Activated B cell treated with CpG ODN at 0.5 μM for 24 hours (primary cell): ENCODE results near the gene WASHC3. TPM values are rescaled to one million over a fixed set of nuclear protein-coding genes. Genes with fewer than 3 reads are reported as not detected.

Source experiments
- ATAC-seq: fragments of 200-7000 bp; cut with Tn5 transposase; one replicate; pipeline ENCODE4 v1.10.0; 2021; ENCODE audit warnings: low read depth, mild to moderate bottlenecking, moderate library complexity
- CTCF ChIA-PET: fragments of 350-600 bp; sonication (Branson Sonifier 250); formaldehyde crosslinking; loops from one replicate; lab custom pipeline; 2021; ENCODE audit warnings: antibody characterized with exemption; lab: Charles Lee
- POLR2A ChIA-PET: fragments of 350-600 bp; sonication (Branson Sonifier 250); formaldehyde crosslinking; loops from one replicate; lab custom pipeline; 2021; ENCODE audit warnings: antibody characterized with exemption; lab: Charles Lee
- DNase-seq: peaks from one replicate; pipeline ENCODE4 v3.0.0; 2022
- H3K27ac Mint-ChIP-seq: one replicate; pipeline ENCODE4 v1.8.0; 2020; ENCODE audit warnings: mixed read lengths
- H3K27me3 Mint-ChIP-seq: one replicate; pipeline ENCODE4 v1.8.0; 2021; ENCODE audit warnings: mixed read lengths
- H3K36me3 Mint-ChIP-seq: one replicate; pipeline ENCODE4 v1.8.0; 2021; ENCODE audit warnings: low read depth, mixed read lengths
- H3K4me1 Mint-ChIP-seq: one replicate; pipeline ENCODE4 v1.8.0; 2021; ENCODE audit warnings: mixed read lengths
- H3K4me3 Mint-ChIP-seq: one replicate; pipeline ENCODE4 v1.8.0; 2020; ENCODE audit warnings: mild to moderate bottlenecking, mixed read lengths
- H3K9me3 Mint-ChIP-seq: one replicate; pipeline ENCODE4 v1.8.0; 2020; ENCODE audit warnings: mixed read lengths
- intact Hi-C: fragments of 100-400 bp; cut with micrococcal nuclease; formaldehyde crosslinking; loops from one replicate; pipeline ENCODE4 v1.15.1; 2024
- total RNA-seq: library from RNA; stranded (reverse); gene quantifications from 2 replicates; pipeline ENCODE4 v1.2.3, GENCODE V29; 2022
- TF ChIP-seq, protein P1 (sequence below): fragments of 200-600 bp; IDR thresholded peaks from one replicate; pipeline ENCODE4 v1.8.0; 2022; ENCODE audit warnings: antibody characterized with exemption, mild to moderate bottlenecking

The WASHC3 gene
- total RNA-seq, 1 donor from 2014 or later, result 50.6 TPM

- Mint-ChIP-seq H3K4me3 (no peak overlapping the region), H3K9me3 (no peaks in the 10 kb centered on the region), H3K4me1 (no peaks in the 10 kb centered on the region), H3K27ac (no peak overlapping the region), H3K27me3 (no peaks in the 10 kb centered on the region), H3K36me3 (peaks cover 55% of the 10 kb centered on the region)
- intact Hi-C loops, result no loop called here
- ChIA-PET CTCF (no interaction called here), POLR2A (no interaction called here)
- DNase-seq (no peak), ATAC-seq (no peak)
- TF ChIP-seq, protein P1, sequence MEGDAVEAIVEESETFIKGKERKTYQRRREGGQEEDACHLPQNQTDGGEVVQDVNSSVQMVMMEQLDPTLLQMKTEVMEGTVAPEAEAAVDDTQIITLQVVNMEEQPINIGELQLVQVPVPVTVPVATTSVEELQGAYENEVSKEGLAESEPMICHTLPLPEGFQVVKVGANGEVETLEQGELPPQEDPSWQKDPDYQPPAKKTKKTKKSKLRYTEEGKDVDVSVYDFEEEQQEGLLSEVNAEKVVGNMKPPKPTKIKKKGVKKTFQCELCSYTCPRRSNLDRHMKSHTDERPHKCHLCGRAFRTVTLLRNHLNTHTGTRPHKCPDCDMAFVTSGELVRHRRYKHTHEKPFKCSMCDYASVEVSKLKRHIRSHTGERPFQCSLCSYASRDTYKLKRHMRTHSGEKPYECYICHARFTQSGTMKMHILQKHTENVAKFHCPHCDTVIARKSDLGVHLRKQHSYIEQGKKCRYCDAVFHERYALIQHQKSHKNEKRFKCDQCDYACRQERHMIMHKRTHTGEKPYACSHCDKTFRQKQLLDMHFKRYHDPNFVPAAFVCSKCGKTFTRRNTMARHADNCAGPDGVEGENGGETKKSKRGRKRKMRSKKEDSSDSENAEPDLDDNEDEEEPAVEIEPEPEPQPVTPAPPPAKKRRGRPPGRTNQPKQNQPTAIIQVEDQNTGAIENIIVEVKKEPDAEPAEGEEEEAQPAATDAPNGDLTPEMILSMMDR, result no peak
These were observed 32.6 kb downstream of the WASHC3 start for GRCh38 chr12:102029141-102029540.

GRCh38 chr12:102026728-102027127, 35.1 kb downstream of the WASHC3 start:
- Mint-ChIP-seq H3K27me3 (no peaks in the 10 kb centered on the region), H3K9me3 (no peaks in the 10 kb centered on the region), H3K4me3 (no peak overlapping the region), H3K36me3 (peaks cover 51% of the 10 kb centered on the region), H3K4me1 (no peaks in the 10 kb centered on the region), H3K27ac (no peak overlapping the region)
- ChIA-PET CTCF (no interaction called here), POLR2A (no interaction called here)
- TF ChIP-seq, protein P1, result no peak
- ATAC-seq, result no peak
- intact Hi-C loops, result loop anchor here (2.0 kb wide), 1 partner anchor 14 kb away; no protein-coding TSS in a partner anchor
- DNase-seq, result no peak

- CTCF ChIA-PET, result no interaction called here
- intact Hi-C loops, result no loop called here
- Mint-ChIP-seq H3K27ac (no peak overlapping the region), H3K27me3 (no peaks in the 10 kb centered on the region), H3K4me1 (no peaks in the 10 kb centered on the region), H3K36me3 (peaks cover 58% of the 10 kb centered on the region), H3K4me3 (no peak overlapping the region), H3K9me3 (no peaks in the 10 kb centered on the region)
- ATAC-seq, result no peak
- TF ChIP-seq, protein P1, result no peak
- POLR2A ChIA-PET, result no interaction called here
- DNase-seq, result no peak
These were observed 37.0 kb downstream of the WASHC3 start for GRCh38 chr12:102024765-102025164.

- H3K27ac Mint-ChIP-seq, result no peak overlapping the region
- H3K36me3 Mint-ChIP-seq, result peaks cover 55% of the 10 kb centered on the region
- TF ChIP-seq, protein P1, result no peak
- no peaks in the 10 kb centered on the region for H3K27me3 Mint-ChIP-seq
- H3K4me3 Mint-ChIP-seq, result no peak overlapping the region
- DNase-seq (no peak), ATAC-seq (no peak)
- H3K4me1 Mint-ChIP-seq, result no peaks in the 10 kb centered on the region
- ChIA-PET CTCF (no interaction called here), POLR2A (no interaction called here)
- intact Hi-C loops, result no loop called here
- H3K9me3 Mint-ChIP-seq, result no peaks in the 10 kb centered on the region
These were observed 38.4 kb downstream of the WASHC3 start for GRCh38 chr12:102023343-102023930.

GRCh38 chr12:102022286-102022685, 39.5 kb downstream of the WASHC3 start:
- TF ChIP-seq, protein P1, result no peak
- ATAC-seq (no peak), DNase-seq (no peak)
- Mint-ChIP-seq H3K27me3 (no peaks in the 10 kb centered on the region), H3K27ac (no peak overlapping the region), H3K9me3 (no peaks in the 10 kb centered on the region), H3K4me1 (no peaks in the 10 kb centered on the region), H3K36me3 (peaks cover 62% of the 10 kb centered on the region), H3K4me3 (no peak overlapping the region)
- intact Hi-C loops, result no loop called here
- ChIA-PET POLR2A (no interaction called here), CTCF (no interaction called here)
